ENCODE results near the gene ZNF70. TPM values are rescaled to one million over a fixed set of nuclear protein-coding genes. Genes with fewer than 3 reads are reported as not detected.

The ZNF70 gene
- total RNA-seq, 2 donors from 2014 or later, result 8.4 to 13.8 TPM

GRCh38 chr22:23720855-23721254, 30.1 kb downstream of the ZNF70 start:
- ATAC-seq (ENCODE audit: insufficient number of reproducible peaks, low FRiP score, low read depth) (no peak), DNase-seq (ENCODE audit: low spot score) (no peak)
- Histone ChIP-seq H3K36me3 (no peaks in the 10 kb centered on the region), H3K4me3 (no peak overlapping the region), H3K9me3 (no peaks in the 10 kb centered on the region), H3K4me1 (ENCODE audit: control insufficient read depth in 1 of 2, low read depth in 2 of 2) (peaks cover 6 to 9% of the 10 kb centered on the region in 2 donors), H3K27ac (no peak overlapping the region), H3K27me3 (replicated peaks; ENCODE audit: insufficient read depth) (no peaks in the 10 kb centered on the region)
- no peak for TF ChIP-seq CTCF (IDR thresholded peaks at IDR 0.05)

- peaks cover 6 to 11% of the 10 kb centered on the region in 2 donors for H3K4me1 ChIP-seq (ENCODE audit: control insufficient read depth in 1 of 2, low read depth in 2 of 2)
- H3K27me3 ChIP-seq (replicated peaks; ENCODE audit: insufficient read depth), result no peaks in the 10 kb centered on the region
- no peak overlapping the region for H3K4me3 ChIP-seq
- H3K9me3 ChIP-seq, result no peaks in the 10 kb centered on the region
- TF ChIP-seq CTCF (IDR thresholded peaks at IDR 0.05), result no peak
- no peak overlapping the region for H3K27ac ChIP-seq
- no peak for DNase-seq (ENCODE audit: low spot score)
- H3K36me3 ChIP-seq, result peaks cover 8% of the 10 kb centered on the region
- no peak for ATAC-seq (ENCODE audit: insufficient number of reproducible peaks, low FRiP score, low read depth)
These were observed 32.3 kb downstream of the ZNF70 start for GRCh38 chr22:23718371-23719165.

- peak; percentile 75 for ATAC-seq (ENCODE audit: insufficient number of reproducible peaks, low FRiP score, low read depth)
These were observed 33.8 kb downstream of the ZNF70 start for GRCh38 chr22:23716811-23717801.

GRCh38 chr22:23715806-23716375, 35.0 kb downstream of the ZNF70 start:
- H3K4me1 ChIP-seq (ENCODE audit: control insufficient read depth in 1 of 2, low read depth in 2 of 2), result peaks cover 6 to 11% of the 10 kb centered on the region in 2 donors
- no peak for TF ChIP-seq CTCF (IDR thresholded peaks at IDR 0.05)
- H3K36me3 ChIP-seq, result peaks cover 15% of the 10 kb centered on the region
- H3K27me3 ChIP-seq (replicated peaks; ENCODE audit: insufficient read depth), result no peaks in the 10 kb centered on the region
- peak overlapping the region; percentile 91 for H3K4me3 ChIP-seq
- no peak for ATAC-seq (ENCODE audit: insufficient number of reproducible peaks, low FRiP score, low read depth)
- no peak for DNase-seq (ENCODE audit: low spot score)
- H3K9me3 ChIP-seq, result no peaks in the 10 kb centered on the region
- no peak overlapping the region for H3K27ac ChIP-seq

More at GRCh38 chr22:23716811-23717801, 33.8 kb downstream of the ZNF70 start:
- peaks cover 6 to 11% of the 10 kb centered on the region in 2 donors for H3K4me1 ChIP-seq (ENCODE audit: control insufficient read depth in 1 of 2, low read depth in 2 of 2)
- peaks cover 12% of the 10 kb centered on the region for H3K36me3 ChIP-seq
- TF ChIP-seq CTCF (IDR thresholded peaks at IDR 0.05), result no peak
- H3K9me3 ChIP-seq, result no peaks in the 10 kb centered on the region
- no peaks in the 10 kb centered on the region for H3K27me3 ChIP-seq (replicated peaks; ENCODE audit: insufficient read depth)
- H3K27ac ChIP-seq, result peak overlapping the region; percentile 38 to 52
- H3K4me3 ChIP-seq, result peak overlapping the region; percentile 91
- DNase-seq (ENCODE audit: low spot score), result peak; percentile 25
